Left lung (tissue), 10 donors: ENCODE measurements around the gene CEP78. TPM values are rescaled to one million over a fixed set of nuclear protein-coding genes. Genes with fewer than 3 reads are reported as not detected.

ENCODE experiments used
- ATAC-seq: fragments of 200-7000 bp; cut with Tn5 transposase; one replicate; pipeline ENCODE4 v1.9.1; 2020; ENCODE audit warnings: moderate library complexity
- DNase-seq, 4 donors: peaks; one replicate each; pipeline ENCODE4 v3.0.0-alpha.2; 2013 to 2020
- H3K27ac ChIP-seq, 2 donors: fragments of 200-600 bp; sonication (generic) in 1 of 2; one replicate each; pipeline versions ENCODE4 v1.5.0 to v1.8.0; 2020 to 2021
- H3K27me3 ChIP-seq, 2 donors: fragments of 200-600 bp; sonication (generic) in 1 of 2; one replicate each; pipeline versions ENCODE4 v1.5.0 to v1.8.0; 2020 to 2021
- H3K36me3 ChIP-seq, 2 donors: fragments of 200-600 bp; sonication (generic) in 1 of 2; one replicate each; pipeline versions ENCODE4 v1.5.0 to v1.8.0; 2020 to 2021
- H3K4me1 ChIP-seq, 2 donors: fragments of 200-600 bp; one replicate each; pipeline ENCODE4 v1.8.0; 2021
- H3K4me3 ChIP-seq, 2 donors: fragments of 200-600 bp; sonication (generic) in 1 of 2; one replicate each; pipeline versions ENCODE4 v1.5.0 to v1.8.0; 2020 to 2021; ENCODE audit warnings: mild to moderate bottlenecking in 1 of 2
- H3K9me3 ChIP-seq, 2 donors: fragments of 200-600 bp; sonication (generic) in 1 of 2; one replicate each; pipeline versions ENCODE4 v1.5.0 to v1.8.0; 2020 to 2021
- CTCF ChIP-seq, 2 donors: fragments of 200-600 bp; sonication (generic) in 1 of 2; IDR thresholded peaks; one replicate each; pipeline versions ENCODE4 v1.5.0 to v1.8.0; 2021; ENCODE audit warnings: antibody characterized with exemption in 2 of 2
- intact Hi-C, 2 donors: fragments of 100-400 bp; cut with DNase I; formaldehyde crosslinking; loops; one replicate each; pipeline versions ENCODE4 v1.11.2 to v1.14.2; 2022
- polyA plus RNA-seq, 6 donors: library from polyadenylated mRNA; unstranded; fragments of 120-200 nt; gene quantifications; one replicate each; pipeline ENCODE4 v1.2.1, GENCODE V29; 2013; ENCODE audit not compliant: insufficient read length in 6 of 6
- total RNA-seq, 2 donors: library from RNA; stranded (reverse); fragmentation: NEBNext Ultra II Directional; extraction: Animal tissue kit (Norgen Biotek cat#: 25700); gene quantifications; one replicate each; pipeline ENCODE4 v1.2.1, GENCODE V29; 2021
- donor health status: DM: no; HTN: yes; CAD: no.
- donor health status: DM: no; HTN: no; CAD: no.

CEP78 gene
- total and polyA plus RNA-seq, 8 donors: 14.0 to 43.9 (median 40.1) TPM

- DNase-seq (no peak), ATAC-seq (no peak)
- Histone ChIP-seq H3K36me3 (peaks cover 0 to 23% of the 10 kb centered on the region in 2 donors), H3K4me3 (no peak overlapping the region), H3K27me3 (no peaks in the 10 kb centered on the region), H3K4me1 (no peaks in the 10 kb centered on the region), H3K27ac (no peak overlapping the region), H3K9me3 (no peaks in the 10 kb centered on the region)
- TF ChIP-seq CTCF (IDR thresholded peaks at IDR 0.05): no peak
- intact Hi-C loops: no loop called here
Observed at GRCh38 chr9:78311075-78311474, 75.2 kb downstream of the CEP78 start.

GRCh38 chr9:78311886-78312524 is 76.1 kb downstream of the CEP78 start:
- DNase-seq: no peak
- Histone ChIP-seq H3K4me3 (no peak overlapping the region), H3K36me3 (peaks cover 0 to 24% of the 10 kb centered on the region in 2 donors), H3K27ac (no peak overlapping the region), H3K4me1 (no peaks in the 10 kb centered on the region), H3K9me3 (no peaks in the 10 kb centered on the region), H3K27me3 (no peaks in the 10 kb centered on the region)
- intact Hi-C loops: no loop called here
- ATAC-seq: no peak
- no peak for TF ChIP-seq CTCF (IDR thresholded peaks at IDR 0.05)

- no peak overlapping the region for H3K4me3 ChIP-seq
- no peaks in the 10 kb centered on the region for H3K27me3 ChIP-seq
- ATAC-seq (no peak), DNase-seq (no peak)
- peaks cover 0 to 24% of the 10 kb centered on the region in 2 donors for H3K36me3 ChIP-seq
- TF ChIP-seq CTCF (IDR thresholded peaks at IDR 0.05): no peak
- H3K27ac ChIP-seq: no peak overlapping the region
- H3K9me3 ChIP-seq: no peaks in the 10 kb centered on the region
- intact Hi-C loops: no loop called here
- no peaks in the 10 kb centered on the region for H3K4me1 ChIP-seq
Observed at GRCh38 chr9:78314550-78314949, 78.7 kb downstream of the CEP78 start.

GRCh38 chr9:78314953-78315870 is 79.3 kb downstream of the CEP78 start:
- intact Hi-C loops: no loop called here
- Histone ChIP-seq H3K27ac (no peak overlapping the region), H3K9me3 (no peaks in the 10 kb centered on the region), H3K4me1 (no peaks in the 10 kb centered on the region), H3K27me3 (no peaks in the 10 kb centered on the region), H3K4me3 (no peak overlapping the region), H3K36me3 (peaks cover 0 to 29% of the 10 kb centered on the region in 2 donors)
- no peak for TF ChIP-seq CTCF (IDR thresholded peaks at IDR 0.05)
- no peak for DNase-seq
- no peak for ATAC-seq

- peaks cover 0 to 29% of the 10 kb centered on the region in 2 donors for H3K36me3 ChIP-seq
- ATAC-seq: no peak
- no peaks in the 10 kb centered on the region for H3K9me3 ChIP-seq
- H3K4me3 ChIP-seq: no peak overlapping the region
- intact Hi-C loops: no loop called here
- no peak overlapping the region for H3K27ac ChIP-seq
- no peaks in the 10 kb centered on the region for H3K27me3 ChIP-seq
- DNase-seq: no peak
- no peaks in the 10 kb centered on the region for H3K4me1 ChIP-seq
- TF ChIP-seq CTCF (IDR thresholded peaks at IDR 0.05): no peak
Observed at GRCh38 chr9:78316166-78316892, 80.5 kb downstream of the CEP78 start.
